Right lobe of liver (tissue), 4 donors: ENCODE results near the gene MAPK4.

Experiments
- POLR2A ChIP-seq: fragments of 450-650 bp; IDR thresholded peaks from one replicate; pipeline ENCODE4 v1.6.1; 2017; ENCODE audit warnings: antibody characterized with exemption, mild to moderate bottlenecking
- TF ChIP-seq, protein P1 (sequence below), 4 donors: fragments of 200-600 bp in 3 of 4; fragments of 450-650 bp in 1 of 4; IDR thresholded peaks; one replicate each; pipeline versions ENCODE4 v1.5.1 to v1.8.0; 2016 to 2022; ENCODE audit warnings: antibody characterized with exemption in 4 of 4, mild to moderate bottlenecking in 2 of 4
- donor health status: DM: no; HTN: no; CAD: no.
- donor health status: DM: no; HTN: no; CAD: no.
- donor health status: DM: no; HTN: yes; CAD: no.

DNA sequence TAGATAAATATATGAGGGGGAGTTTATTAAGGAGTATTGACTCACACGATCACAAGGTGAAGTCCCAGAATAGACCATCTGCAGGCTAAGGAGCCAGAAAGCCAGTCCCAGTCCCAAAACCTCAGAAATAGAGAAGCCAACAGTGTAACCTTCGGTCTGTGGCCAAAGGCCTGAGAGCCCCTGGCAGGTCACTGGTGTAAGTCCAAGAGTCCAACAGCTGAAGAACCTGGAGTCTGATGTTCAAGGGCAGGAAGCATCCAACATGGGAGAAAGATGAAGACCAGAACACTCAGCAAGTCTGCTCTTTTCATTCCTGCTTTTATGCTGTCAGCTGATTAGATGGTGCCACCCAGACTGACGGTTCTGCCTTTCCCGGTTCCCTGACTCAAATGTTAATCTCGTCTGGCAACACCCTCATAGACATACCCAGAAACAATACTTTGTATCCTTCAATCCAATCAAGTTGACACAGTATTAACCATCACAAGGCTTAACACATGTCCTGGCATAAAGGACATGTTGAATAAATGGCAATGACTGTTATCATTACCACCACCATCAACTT lies 56.7 kb downstream of the MAPK4 start:
- TF ChIP-seq, protein P1, sequence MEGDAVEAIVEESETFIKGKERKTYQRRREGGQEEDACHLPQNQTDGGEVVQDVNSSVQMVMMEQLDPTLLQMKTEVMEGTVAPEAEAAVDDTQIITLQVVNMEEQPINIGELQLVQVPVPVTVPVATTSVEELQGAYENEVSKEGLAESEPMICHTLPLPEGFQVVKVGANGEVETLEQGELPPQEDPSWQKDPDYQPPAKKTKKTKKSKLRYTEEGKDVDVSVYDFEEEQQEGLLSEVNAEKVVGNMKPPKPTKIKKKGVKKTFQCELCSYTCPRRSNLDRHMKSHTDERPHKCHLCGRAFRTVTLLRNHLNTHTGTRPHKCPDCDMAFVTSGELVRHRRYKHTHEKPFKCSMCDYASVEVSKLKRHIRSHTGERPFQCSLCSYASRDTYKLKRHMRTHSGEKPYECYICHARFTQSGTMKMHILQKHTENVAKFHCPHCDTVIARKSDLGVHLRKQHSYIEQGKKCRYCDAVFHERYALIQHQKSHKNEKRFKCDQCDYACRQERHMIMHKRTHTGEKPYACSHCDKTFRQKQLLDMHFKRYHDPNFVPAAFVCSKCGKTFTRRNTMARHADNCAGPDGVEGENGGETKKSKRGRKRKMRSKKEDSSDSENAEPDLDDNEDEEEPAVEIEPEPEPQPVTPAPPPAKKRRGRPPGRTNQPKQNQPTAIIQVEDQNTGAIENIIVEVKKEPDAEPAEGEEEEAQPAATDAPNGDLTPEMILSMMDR (IDR thresholded peaks at IDR 0.05): no peak
- no peak for TF ChIP-seq POLR2A
